Mucosa of rectum (tissue), 2 donors: ENCODE measurements around the gene MICAL3.
A peak's percentile ranks its signal among the peaks of the same experiment; 100 is the strongest.
"Not testable (repeated sequence)": the region's sequence is repeated elsewhere in the genome, so short reads cannot be mapped to it uniquely, and the experiment has no call there.

Experiments
- H3K27ac ChIP-seq, 2 donors: one replicate each; pipeline ENCODE4 v1.7.0; 2013; ENCODE audit warnings: inconsistent platforms in 2 of 2, low read depth in 2 of 2, low read length in 2 of 2
- H3K27me3 ChIP-seq, 2 donors: one replicate each; pipeline ENCODE4 v1.7.0; 2013; ENCODE audit warnings: low read length in 2 of 2; ENCODE audit not compliant: control insufficient read depth in 2 of 2, insufficient read depth in 2 of 2
- H3K36me3 ChIP-seq, 2 donors: one replicate each; pipeline ENCODE4 v1.7.0; 2013; ENCODE audit warnings: low read length in 2 of 2; ENCODE audit not compliant: control insufficient read depth in 2 of 2, insufficient read depth in 2 of 2
- H3K4me1 ChIP-seq, 2 donors: one replicate each; pipeline ENCODE4 v1.7.0; 2013; ENCODE audit warnings: low read length in 2 of 2, mild to moderate bottlenecking in 1 of 2; ENCODE audit not compliant: control insufficient read depth in 2 of 2, insufficient read depth in 2 of 2
- H3K4me3 ChIP-seq, 2 donors: one replicate each; pipeline ENCODE4 v1.7.0; 2013; ENCODE audit warnings: low read length in 2 of 2
- H3K9ac ChIP-seq, 2 donors: one replicate each; pipeline ENCODE4 v1.7.0; 2013; ENCODE audit warnings: low read length in 2 of 2, low read depth in 1 of 2, mild to moderate bottlenecking in 1 of 2
- H3K9me3 ChIP-seq, 2 donors: one replicate each; pipeline ENCODE4 v1.7.0; 2013; ENCODE audit warnings: low read length in 2 of 2; ENCODE audit not compliant: control insufficient read depth in 2 of 2
- donor health status: healthy.
- donor health status: Normal muscosa, but diverticular disease.

Gene MICAL3

DNA sequence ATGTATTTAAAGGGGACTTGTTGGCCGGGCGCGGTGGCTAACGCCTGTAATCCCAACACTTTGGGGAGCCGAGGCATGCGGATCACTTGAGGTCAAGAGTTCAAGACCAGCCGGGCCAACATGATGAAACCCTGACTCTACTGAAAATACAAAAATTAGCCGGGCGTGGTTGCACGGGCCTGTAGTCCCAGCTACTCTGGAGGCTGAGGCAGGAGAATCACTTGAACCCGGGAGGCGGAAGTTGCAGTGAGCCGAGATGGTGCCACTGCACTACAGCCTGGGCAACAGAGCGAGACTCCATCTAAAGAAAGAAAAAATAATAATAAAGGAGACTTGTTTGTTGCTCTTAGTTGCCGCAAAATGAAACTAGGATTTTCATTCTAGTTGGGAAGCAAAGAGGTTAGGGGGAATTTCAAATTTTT is 22.5 kb downstream of the MICAL3 start:
- peak overlapping the region; percentile 90 to 96 for H3K27ac ChIP-seq
- not testable (repeated sequence) for H3K36me3 ChIP-seq, H3K9me3 ChIP-seq, H3K27me3 ChIP-seq
- peaks cover 12 to 13% of the 10 kb centered on the region in 2 donors for H3K4me1 ChIP-seq
- peak overlapping the region in 1 of 2 donors; percentile 76 for H3K9ac ChIP-seq
- peak overlapping the region; percentile 77 to 91 for H3K4me3 ChIP-seq

DNA sequence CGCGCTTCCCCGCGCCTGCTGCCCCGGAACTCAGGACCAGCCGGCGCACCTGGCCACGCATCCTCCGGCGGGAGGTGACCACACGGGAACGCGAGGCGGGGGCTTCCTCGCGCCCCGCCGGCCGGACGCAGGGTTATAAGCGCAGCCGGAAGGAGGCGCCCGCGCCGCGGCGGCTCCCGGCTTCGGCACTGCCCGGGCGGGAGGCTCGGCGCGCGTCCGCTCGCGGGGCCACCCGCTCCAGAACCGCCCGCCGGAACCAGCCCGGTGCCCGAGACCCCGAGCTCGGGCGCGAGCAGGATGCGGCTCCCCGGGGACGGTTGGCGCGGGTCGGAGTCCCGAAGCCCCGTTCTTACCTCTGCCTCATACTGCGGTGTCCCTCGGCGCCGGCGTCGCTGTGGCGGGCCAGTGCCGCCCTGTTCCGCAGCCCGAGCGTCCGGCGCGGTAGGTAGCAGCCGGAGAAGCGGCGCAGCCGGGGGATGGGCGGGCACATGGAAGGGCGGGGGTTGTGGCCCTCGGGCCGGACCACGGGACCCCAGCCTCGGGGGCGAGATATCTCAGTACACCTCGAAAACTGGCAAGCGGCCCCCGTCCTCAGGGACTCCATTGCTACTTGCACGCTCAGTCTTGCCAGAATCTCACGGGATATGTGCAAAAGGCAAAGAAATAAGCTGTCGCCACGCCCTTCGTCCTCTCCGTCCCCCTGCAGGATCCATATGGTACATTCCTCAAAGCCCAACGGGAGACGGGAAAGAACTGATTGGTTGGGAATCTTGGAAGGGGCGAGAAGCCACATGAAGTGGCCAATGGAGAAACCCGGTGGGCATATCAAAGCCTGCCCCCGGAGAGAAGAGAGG is 23.1 kb downstream of the MICAL3 start:
- H3K36me3 ChIP-seq = no peaks in the 10 kb centered on the region
- peaks cover 12 to 13% of the 10 kb centered on the region in 2 donors for H3K4me1 ChIP-seq
- no peaks in the 10 kb centered on the region for H3K9me3 ChIP-seq
- peak overlapping the region; percentile 76 to 86 for H3K9ac ChIP-seq
- no peaks in the 10 kb centered on the region for H3K27me3 ChIP-seq
- H3K27ac ChIP-seq = peak overlapping the region; percentile 90 to 96
- peak overlapping the region; percentile 77 to 91 for H3K4me3 ChIP-seq

DNA sequence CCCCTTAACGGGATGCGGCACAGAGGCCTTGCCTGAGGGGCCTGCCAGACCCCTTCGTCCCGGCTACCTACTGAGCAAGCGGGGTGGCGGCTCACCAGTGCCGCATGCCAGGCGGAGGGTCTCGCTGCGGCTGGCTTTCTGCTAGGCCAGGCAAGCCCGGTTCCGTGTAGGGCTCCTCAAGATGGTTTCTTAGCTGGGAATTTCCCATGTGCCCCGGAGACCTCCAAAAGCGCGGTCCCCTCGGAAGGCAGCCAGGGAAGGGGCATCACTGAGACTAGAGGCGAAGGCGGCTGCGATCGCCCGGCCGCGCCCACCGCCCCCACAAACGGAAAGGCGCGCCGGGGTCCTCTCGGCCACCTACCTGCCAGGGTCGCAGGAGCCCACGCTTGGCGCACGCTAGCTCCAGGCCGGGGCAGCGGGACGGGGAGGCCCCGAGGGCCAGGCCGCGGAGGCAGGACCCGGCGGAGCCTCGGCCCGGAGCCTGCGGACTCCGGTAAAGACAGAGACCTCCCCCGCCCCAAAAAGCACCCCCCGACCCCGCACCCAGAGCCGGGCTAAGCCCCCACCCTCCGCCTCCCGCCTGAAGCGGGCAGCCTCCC is 23.8 kb downstream of the MICAL3 start:
- Histone ChIP-seq H3K27ac (peak overlapping the region; percentile 90 to 96), H3K4me1 (peaks cover 12 to 13% of the 10 kb centered on the region in 2 donors), H3K36me3 (no peaks in the 10 kb centered on the region), H3K9ac (peak overlapping the region; percentile 56 to 76), H3K27me3 (no peaks in the 10 kb centered on the region), H3K4me3 (peak overlapping the region; percentile 77 to 91), H3K9me3 (no peaks in the 10 kb centered on the region)

DNA sequence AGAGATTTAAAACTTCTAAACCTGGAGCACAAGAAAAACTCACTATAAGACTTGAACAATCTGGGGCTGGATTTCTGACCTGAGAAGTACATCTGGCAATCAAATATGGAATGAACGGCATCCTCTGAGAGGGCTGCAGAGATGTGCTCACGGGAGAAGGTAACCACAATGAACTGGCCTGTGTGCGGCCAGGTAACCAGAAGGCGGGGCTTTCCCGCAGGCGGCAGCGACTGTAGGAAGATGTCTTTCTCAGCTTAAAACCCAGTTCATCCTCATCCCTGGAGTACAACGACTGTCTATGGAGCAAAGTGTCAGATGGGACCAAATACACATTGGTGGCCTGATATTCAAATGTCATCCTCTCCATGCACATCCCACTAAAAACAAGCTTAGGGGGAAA is 24.5 kb downstream of the MICAL3 start:
- no peak overlapping the region for H3K27ac ChIP-seq
- peak overlapping the region; percentile 77 to 91 for H3K4me3 ChIP-seq

DNA sequence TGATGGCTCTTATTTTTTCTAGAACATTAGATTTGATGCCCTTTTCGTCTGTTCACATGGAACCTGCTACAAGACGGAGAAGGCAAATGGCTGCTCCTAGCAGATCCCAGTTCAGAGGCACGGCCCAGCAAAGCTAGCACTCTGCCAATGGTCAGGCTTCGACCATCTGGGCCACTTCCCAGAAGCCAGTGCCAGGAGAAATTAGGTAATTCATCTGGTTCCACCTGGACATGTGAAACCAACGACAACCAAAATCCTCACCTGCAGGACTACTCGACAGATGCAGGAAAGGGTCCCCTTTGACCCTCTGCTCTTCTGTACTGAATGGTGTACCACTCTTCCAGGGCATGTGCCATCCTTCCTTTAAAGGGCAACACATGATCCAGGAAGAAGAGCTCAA is 25.4 kb downstream of the MICAL3 start:
- Histone ChIP-seq H3K27me3 (no peaks in the 10 kb centered on the region), H3K36me3 (no peaks in the 10 kb centered on the region), H3K4me1 (peaks cover 12 to 13% of the 10 kb centered on the region in 2 donors), H3K9ac (no peak overlapping the region), H3K4me3 (no peak overlapping the region), H3K9me3 (no peaks in the 10 kb centered on the region), H3K27ac (no peak overlapping the region)

More for the DNA sequence above, 24.5 kb downstream of the MICAL3 start:
- peaks cover 12 to 13% of the 10 kb centered on the region in 2 donors for H3K4me1 ChIP-seq
- H3K9ac ChIP-seq = peak overlapping the region in 1 of 2 donors; percentile 76
- H3K27me3 ChIP-seq = no peaks in the 10 kb centered on the region
- H3K36me3 ChIP-seq = no peaks in the 10 kb centered on the region
- H3K9me3 ChIP-seq = no peaks in the 10 kb centered on the region

DNA sequence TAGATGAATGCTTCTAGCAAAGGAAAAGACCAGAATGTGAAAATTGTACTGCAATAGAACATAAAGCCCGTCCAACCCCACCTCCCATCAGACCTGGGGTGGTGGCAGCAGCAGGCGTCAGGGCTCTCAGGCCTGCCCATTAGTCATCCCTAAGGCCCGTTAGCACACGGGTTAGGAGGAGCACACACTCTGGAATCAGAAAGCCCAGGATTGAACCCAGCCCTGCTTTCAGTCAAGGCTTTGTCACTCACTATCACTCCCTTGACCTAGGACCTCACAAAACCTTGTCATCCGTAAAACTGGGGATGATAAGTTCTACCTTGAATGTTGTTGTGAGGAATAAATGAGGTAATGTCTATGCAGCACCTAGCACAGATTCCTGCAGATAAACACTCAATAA is 26.9 kb downstream of the MICAL3 start:
- no peak overlapping the region for H3K9ac ChIP-seq
- no peak overlapping the region for H3K4me3 ChIP-seq
- no peaks in the 10 kb centered on the region for H3K27me3 ChIP-seq
- peaks cover 12 to 13% of the 10 kb centered on the region in 2 donors for H3K4me1 ChIP-seq
- H3K36me3 ChIP-seq = no peaks in the 10 kb centered on the region
- H3K27ac ChIP-seq = no peak overlapping the region
- H3K9me3 ChIP-seq = no peaks in the 10 kb centered on the region

DNA sequence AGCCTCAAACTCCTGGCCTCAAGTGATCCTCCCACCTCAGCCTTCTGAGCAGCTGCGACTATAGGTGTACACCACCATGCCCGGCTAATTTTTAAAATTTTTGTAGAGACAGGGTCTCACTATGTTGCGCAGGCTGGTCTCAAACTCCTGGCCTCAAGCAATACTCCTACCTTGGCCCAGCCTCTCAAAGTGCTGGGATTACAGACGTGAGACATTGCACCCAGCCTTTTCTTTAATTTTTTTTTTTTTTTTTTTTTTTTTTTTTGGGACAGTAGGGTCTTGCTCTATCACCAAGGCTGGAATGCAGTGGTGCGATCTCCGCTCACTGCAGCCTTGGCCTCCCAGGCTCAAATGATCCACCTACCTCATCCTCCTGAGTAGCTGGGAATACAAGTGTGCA is 29.1 kb downstream of the MICAL3 start:
- H3K9me3 ChIP-seq, H3K36me3 ChIP-seq, H3K4me3 ChIP-seq, H3K27ac ChIP-seq, H3K27me3 ChIP-seq, H3K9ac ChIP-seq: not testable (repeated sequence)
- H3K4me1 ChIP-seq = peaks cover 9 to 11% of the 10 kb centered on the region in 2 donors

GRCh38 chr22:17994424-17995108 is 29.8 kb downstream of the MICAL3 start:
- Histone ChIP-seq H3K36me3 (no peaks in the 10 kb centered on the region), H3K27ac (no peak overlapping the region), H3K27me3 (no peaks in the 10 kb centered on the region), H3K9me3 (no peaks in the 10 kb centered on the region), H3K4me1 (peaks cover 4 to 6% of the 10 kb centered on the region in 2 donors), H3K9ac (no peak overlapping the region), H3K4me3 (no peak overlapping the region)

DNA sequence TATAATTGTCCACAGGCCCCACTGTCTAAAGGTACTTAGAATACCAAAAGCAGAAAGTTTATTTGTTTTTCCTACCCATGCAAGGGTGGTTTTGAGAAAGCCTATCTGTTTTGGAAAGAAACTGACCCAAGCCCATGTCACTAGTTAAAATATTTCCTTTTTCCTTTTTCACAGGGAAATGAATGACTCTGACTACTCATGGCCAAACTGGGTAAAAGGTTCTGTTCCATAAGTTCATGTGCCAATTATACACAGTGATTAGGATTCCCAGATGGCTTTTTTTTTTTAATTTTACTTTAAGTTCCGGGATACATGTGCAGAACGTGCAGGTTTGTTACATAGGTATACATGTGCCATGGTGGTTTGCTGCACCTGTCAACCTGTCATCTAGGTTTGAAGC is 31.4 kb downstream of the MICAL3 start:
- not testable (repeated sequence) for H3K4me1 ChIP-seq, H3K27ac ChIP-seq, H3K9me3 ChIP-seq

GRCh38 chr22:17991992-17992391 is 32.4 kb downstream of the MICAL3 start:
- not testable (repeated sequence) for H3K4me3 ChIP-seq, H3K27ac ChIP-seq, H3K36me3 ChIP-seq, H3K9ac ChIP-seq, H3K27me3 ChIP-seq, H3K4me1 ChIP-seq, H3K9me3 ChIP-seq

More for the DNA sequence above, 31.4 kb downstream of the MICAL3 start:
- not testable (repeated sequence) for H3K9ac ChIP-seq, H3K27me3 ChIP-seq, H3K36me3 ChIP-seq, H3K4me3 ChIP-seq
